ENCODE data around the gene ZBTB12. TPM values are rescaled to one million over a fixed set of nuclear protein-coding genes. Genes with fewer than 3 reads are reported as not detected.

The ZBTB12 gene
- total RNA-seq, 1 donor: 3.0 TPM

- TF ChIP-seq CTCF (IDR thresholded peaks at IDR 0.05; ENCODE audit: insufficient read depth, low read depth, low read length): peak; percentile 28
- DNase-seq (ENCODE audit: low read depth): peak; percentile 25
- no peak overlapping the region for H3K4me3 ChIP-seq (ENCODE audit: low read depth, low read length)
These were observed 21.1 kb upstream of the ZBTB12 start for GRCh38 chr6:31922942-31923341.

- no peak for TF ChIP-seq CTCF (IDR thresholded peaks at IDR 0.05; ENCODE audit: insufficient read depth, low read depth, low read length)
- DNase-seq (ENCODE audit: low read depth): peak; percentile 37
- H3K4me3 ChIP-seq (ENCODE audit: low read depth, low read length): no peak overlapping the region
These were observed 18.9 kb upstream of the ZBTB12 start for GRCh38 chr6:31920811-31921210.

- no peak overlapping the region for H3K4me3 ChIP-seq (ENCODE audit: low read depth, low read length)
- no peak for DNase-seq (ENCODE audit: low read depth)
- TF ChIP-seq CTCF (IDR thresholded peaks at IDR 0.05; ENCODE audit: insufficient read depth, low read depth, low read length): no peak
These were observed 17.9 kb upstream of the ZBTB12 start for GRCh38 chr6:31919624-31920303.

- peak; percentile 28 for DNase-seq (ENCODE audit: low read depth)
- no peak overlapping the region for H3K4me3 ChIP-seq (ENCODE audit: low read depth, low read length)
- no peak for TF ChIP-seq CTCF (IDR thresholded peaks at IDR 0.05; ENCODE audit: insufficient read depth, low read depth, low read length)
These were observed 16.3 kb upstream of the ZBTB12 start for GRCh38 chr6:31918069-31918720.

- no peak overlapping the region for H3K4me3 ChIP-seq (ENCODE audit: low read depth, low read length)
- no peak for DNase-seq (ENCODE audit: low read depth)
- TF ChIP-seq CTCF (IDR thresholded peaks at IDR 0.05; ENCODE audit: insufficient read depth, low read depth, low read length): no peak
These were observed 13.9 kb upstream of the ZBTB12 start for GRCh38 chr6:31915756-31916155.

GRCh38 chr6:31915351-31915750 is 13.5 kb upstream of the ZBTB12 start:
- no peak for TF ChIP-seq CTCF (IDR thresholded peaks at IDR 0.05; ENCODE audit: insufficient read depth, low read depth, low read length)
- no peak for DNase-seq (ENCODE audit: low read depth)
- no peak overlapping the region for H3K4me3 ChIP-seq (ENCODE audit: low read depth, low read length)
